ENCODE results near the gene LYST. TPM values are rescaled to one million over a fixed set of nuclear protein-coding genes. Genes with fewer than 3 reads are reported as not detected.
"Not testable (repeated sequence)": the region's sequence is repeated elsewhere in the genome, so short reads cannot be mapped to it uniquely, and the experiment has no call there.

The LYST gene
- total RNA-seq, 2 donors from 2014 or later: 10.7 to 16.2 TPM

DNA sequence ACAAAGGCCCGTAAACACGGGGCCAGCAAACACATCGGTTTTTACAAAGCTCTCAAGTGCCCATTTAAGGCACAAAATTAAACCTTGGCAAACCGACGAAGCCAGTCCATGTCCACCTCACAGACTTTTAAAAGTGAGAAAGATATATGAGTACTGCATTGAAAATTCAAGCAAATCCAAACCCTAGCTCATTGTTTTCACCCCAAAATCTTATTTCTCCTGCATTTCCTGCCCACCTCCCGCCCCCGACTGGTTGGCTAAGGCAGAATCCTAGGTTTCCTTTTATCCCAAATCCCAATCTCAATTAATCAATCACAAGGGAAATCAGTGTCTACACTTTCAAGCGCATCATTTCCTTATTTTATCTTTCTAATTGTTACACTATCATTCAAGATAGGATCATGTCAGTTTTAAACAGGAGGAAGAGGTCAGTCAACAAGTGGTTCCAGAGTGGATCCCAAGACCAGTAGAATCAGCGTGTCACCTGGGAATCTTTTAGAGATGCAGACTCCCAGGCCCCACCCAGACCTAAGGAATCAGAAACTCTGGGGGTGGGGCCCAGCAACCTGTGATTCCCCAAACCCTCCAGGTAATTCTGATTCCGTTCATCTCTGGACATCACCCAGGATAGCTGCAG, 215.4 kb downstream of the LYST start:
- no peak for DNase-seq
- intact Hi-C loops (cut with DNase I): no loop called here
- ATAC-seq: no peak

DNA sequence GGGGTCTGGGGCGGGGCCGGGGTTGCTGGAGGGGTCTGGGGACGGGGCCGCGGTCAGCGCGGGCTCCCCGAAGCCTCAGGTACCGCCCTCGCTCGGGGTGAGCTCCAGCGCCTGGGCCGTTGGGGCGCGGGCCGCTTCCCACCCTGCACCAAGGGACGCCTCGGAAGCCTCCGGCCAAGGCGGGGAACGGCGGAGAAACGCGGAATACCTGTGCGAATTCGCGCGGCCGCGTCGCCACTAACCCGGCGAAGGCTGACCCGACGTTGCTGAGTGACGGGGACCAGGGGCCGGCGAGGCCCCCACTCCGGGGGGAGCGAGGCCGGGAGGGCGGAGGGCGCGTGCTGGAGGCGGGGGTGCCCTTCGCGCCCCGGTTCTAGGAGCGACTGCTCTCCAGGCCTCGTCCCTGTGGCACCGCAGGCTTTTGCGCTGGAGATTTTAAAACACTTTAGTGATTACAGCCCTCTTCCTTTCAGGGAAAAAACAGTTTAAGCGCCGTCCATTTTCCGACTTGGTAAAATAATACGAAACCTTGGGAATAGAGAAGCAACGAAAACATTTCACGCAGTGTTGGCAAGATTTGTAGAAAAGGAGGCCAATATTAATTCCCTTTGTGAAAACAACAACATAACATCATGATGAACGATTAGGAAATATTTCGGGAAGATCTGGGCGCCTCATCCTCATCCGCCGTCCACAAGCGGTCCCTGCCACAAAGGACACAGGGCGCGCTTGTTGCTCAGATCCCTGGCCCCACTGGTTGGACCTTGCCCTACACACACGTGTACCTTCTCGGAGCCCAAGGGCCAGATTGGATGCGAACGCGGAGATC, 216.2 kb downstream of the LYST start:
- intact Hi-C loops (cut with DNase I): no loop called here
- ATAC-seq: peak; percentile 16 to 36
- no peak for DNase-seq

DNA sequence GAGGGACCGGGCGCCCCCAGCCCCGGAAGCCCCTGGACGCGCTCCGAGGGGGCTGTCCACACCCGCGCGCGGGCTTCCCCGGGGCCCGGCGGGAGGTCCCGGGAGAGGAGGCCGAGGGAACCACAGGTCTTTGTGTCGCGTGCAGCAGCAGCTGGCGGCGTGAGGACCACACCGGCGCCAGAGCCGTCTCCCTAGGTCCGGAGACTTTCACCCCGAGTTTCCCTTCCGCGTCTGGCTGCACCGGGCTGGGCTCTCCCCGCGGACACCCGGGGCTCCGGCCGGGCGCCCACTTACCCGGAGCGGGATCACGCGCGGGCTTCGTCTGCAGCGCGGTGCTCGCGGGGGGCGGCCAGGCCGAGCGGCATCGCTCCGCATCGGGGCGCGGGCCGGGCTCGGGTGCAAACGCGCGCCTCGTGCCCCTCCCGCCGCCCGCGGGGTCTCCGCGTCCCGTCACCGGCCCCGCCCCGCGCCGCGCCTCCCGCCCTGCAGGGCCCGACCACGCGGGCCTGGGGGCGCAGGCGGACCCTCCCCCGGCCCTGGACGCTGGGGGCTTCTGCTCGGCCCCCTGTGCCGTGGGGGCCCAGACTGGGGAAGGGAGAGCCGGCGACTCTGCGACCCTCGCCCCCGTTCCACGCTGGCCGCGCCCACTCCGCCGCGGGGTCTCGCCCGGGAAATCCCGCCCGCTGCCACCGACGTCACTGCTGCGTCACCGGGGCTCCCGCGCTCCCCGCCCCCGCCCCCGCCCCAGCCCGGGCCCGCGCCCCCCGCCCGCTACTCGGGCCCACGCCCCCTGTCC, 217.1 kb downstream of the LYST start, which contains the start of gene GNG4:
GNG4 (minus strand) TSS at position 417 of the 796 bp plus-strand sequence. CDS start 65,946 bp downstream, outside the sequence.
- DNase-seq (peak; percentile 27), ATAC-seq (peak; percentile 42 to 44)
- intact Hi-C loops (cut with DNase I): loop anchor here in 1 of 2 donors (5.0 kb wide), 1 partner anchor 48 kb away; no protein-coding TSS in a partner anchor

DNA sequence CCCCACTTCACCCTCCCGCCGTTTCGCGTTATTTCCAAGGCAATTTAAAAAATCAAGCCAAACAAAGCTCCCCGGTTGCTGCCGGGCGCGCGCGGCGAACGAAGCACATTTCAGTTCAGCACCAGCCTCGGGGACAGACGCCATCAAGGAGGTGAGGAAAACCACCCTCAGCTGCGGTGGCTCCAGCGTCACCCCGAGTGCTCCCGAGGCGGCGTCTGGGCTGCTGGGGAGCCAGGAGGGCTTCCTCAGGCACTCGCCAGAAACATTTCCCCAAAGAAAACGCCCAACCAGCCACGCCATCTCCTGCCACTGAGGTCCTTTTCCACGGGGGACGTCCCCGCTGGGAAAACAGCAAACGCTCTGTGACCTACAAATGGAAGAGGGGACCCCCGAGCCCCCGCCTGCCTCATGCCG, 217.7 kb downstream of the LYST start:
- ATAC-seq (peak; percentile 82 to 92), DNase-seq (peak; percentile 62)
- intact Hi-C loops (cut with DNase I): loop anchor here in 1 of 2 donors (5.0 kb wide), 1 partner anchor 48 kb away; no protein-coding TSS in a partner anchor

DNA sequence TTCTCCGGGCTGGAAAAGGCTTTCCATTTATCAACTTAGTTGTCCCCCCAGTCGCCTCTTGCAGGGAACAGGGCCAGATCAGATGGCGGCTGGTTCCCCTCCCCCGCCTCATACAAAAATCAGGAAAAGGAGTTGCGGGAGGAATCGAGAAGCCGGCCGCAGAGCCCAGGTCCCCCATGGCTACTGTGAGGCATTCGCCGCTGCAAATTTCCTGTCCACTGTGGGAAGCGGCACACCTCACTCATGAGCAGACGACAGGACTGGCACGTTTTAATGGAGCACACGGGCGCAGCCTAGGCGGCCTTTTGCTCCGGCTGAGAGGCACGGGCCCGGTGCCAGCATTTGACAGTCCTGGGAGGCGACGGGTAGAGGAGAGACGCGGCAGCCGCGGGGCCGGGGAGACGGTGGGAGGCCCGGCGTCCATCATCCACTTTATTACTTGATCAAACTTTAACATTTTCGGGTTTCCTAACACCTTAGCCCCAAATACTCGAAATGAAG, 218.2 kb downstream of the LYST start:
- intact Hi-C loops (cut with DNase I): loop anchor here in 1 of 2 donors (5.0 kb wide), 1 partner anchor 49 kb away; no protein-coding TSS in a partner anchor
- DNase-seq: no peak

DNA sequence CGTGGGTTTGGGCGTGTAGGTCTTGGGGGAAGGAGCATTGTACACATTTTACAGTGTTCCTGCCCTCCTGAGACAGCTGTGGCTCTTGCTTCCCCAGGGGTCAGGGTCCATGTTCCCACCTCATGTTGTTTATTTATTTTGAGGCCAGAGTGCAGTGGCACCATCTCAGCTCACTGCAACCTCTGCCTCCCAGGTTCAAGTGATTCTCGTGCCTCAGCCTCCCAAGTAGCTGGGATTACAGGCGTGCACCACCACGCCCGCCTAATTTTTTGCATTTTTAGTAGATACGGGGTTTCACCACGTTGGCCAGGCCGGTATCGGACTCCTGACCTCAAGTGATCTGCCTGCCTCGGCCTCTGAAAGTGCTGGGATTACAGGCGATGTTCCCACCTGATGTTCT, 219.2 kb downstream of the LYST start:
- not testable (repeated sequence) for DNase-seq, ATAC-seq
- intact Hi-C loops (cut with DNase I): loop anchor here in 1 of 2 donors (5.0 kb wide), 1 partner anchor 50 kb away; no protein-coding TSS in a partner anchor

More for the DNA sequence above, 218.2 kb downstream of the LYST start:
- ATAC-seq: peak; percentile 19 to 36

DNA sequence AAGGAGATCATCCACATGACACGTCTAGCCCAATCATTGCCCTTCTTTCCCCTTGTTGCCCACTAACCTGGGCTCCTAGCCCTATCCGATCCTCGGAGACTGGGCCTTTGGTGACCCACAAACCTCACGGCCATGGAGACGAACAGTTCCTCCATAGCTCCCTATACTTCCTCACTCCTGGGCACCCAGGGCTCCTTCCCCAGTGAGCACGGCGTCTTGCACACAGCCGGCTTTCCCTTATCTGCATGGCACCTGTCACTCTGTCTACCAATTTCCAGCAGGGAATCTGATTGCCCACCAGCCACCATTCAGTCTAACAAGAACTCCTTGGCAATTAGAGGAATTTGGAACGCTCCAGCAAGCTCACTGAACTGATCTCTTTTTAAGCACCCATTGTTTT, 220.2 kb downstream of the LYST start:
- ATAC-seq: no peak

DNA sequence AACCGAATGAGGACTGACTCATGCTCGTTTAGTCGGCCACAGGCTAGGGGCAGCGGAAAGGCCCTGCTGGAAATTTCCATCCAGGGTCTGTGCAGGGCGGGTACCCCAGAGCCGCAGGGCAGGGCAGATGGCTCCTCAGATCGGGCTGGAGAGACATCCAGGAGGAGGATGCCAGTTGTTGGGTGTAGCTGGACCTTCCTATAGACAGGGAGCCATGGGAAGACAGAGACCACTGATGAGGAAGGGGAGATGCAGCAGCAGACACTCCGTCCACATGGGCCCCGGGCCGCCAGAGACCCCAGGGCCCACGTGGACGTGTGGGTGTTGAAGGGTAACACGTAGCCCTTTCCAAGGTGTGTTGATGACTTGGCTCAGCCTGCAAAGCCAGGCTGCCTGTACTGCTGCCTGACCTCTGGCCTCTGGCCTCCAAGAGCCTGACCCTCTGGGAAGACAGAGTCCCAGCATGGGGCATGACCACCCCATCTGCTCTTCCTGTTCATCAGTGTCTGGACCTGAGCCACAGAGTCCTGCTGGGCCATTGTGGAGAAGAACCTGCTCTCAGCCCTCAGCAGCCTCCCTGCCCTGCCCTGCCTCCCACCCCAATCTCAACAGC, 221.9 kb downstream of the LYST start:
- ATAC-seq: no peak
- no peak for DNase-seq
- intact Hi-C loops (cut with DNase I): loop anchor here in 1 of 2 donors (5.0 kb wide), 1 partner anchor 53 kb away; no protein-coding TSS in a partner anchor

More for the DNA sequence above, 220.2 kb downstream of the LYST start:
- intact Hi-C loops (cut with DNase I): loop anchor here in 1 of 2 donors (5.0 kb wide), 1 partner anchor 51 kb away; no protein-coding TSS in a partner anchor
- no peak for DNase-seq

DNA sequence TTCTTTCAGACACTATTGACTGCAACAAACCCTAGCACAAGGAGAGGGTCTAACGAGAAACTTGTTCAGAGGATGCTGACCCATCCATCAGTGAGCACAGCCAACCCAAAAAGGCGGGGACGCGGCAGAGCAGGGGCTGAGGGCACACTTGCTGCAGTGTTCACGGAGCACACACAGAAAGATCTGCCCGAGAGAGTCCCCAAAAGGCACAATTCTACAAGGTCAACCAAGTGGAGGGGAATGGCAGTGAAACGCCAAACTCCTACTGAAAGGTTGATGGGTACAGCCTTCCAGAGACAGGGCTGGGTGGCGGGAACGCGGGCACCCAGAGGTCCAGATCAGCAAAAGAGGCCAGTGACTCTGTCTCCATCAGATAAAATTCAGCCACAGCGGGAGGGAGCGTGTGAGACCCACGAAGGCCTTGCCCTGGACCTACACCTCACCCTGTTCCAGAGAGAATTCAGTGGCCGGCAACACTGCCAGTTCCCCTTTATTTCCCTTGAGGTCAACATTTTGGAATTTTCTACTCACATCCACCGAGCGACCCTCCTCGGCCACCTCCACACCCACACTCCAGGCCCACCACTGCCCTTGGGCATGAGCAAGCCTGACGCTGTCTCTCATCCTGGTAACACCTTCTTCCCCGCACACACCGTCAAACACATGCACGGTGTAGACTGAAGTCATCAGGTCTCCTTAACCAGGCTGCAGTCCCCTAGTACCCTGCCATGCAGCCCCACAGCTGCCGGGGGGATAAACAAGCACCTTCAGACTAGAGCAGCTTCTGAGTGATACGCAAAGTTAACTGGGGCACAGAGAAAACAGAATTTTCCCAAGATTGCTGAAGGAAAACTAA, 222.6 kb downstream of the LYST start:
- DNase-seq (no peak), ATAC-seq (no peak)
- intact Hi-C loops (cut with DNase I): no loop called here

DNA sequence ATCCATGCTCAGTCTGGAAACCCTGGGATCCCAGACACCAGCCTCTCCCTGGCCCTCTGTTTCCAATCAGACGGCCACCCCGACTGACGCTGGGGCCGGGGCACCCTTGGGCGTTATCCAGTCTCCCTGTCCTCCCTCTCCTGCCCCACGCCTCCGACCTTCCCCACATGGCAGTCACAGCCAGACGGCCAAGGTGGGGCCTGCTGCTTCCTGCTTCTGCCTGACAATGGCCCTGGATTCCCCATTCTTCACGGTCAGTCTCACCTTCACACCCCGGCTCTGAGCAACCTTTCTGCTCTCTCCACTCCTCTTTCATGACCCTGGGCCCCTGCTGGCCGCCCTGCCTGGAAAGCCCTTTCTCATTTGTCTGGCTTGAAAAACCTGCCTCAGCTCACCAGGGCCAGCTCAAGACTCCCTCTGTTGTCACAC, 223.7 kb downstream of the LYST start:
- ATAC-seq: no peak
- intact Hi-C loops (cut with DNase I): no loop called here

DNA sequence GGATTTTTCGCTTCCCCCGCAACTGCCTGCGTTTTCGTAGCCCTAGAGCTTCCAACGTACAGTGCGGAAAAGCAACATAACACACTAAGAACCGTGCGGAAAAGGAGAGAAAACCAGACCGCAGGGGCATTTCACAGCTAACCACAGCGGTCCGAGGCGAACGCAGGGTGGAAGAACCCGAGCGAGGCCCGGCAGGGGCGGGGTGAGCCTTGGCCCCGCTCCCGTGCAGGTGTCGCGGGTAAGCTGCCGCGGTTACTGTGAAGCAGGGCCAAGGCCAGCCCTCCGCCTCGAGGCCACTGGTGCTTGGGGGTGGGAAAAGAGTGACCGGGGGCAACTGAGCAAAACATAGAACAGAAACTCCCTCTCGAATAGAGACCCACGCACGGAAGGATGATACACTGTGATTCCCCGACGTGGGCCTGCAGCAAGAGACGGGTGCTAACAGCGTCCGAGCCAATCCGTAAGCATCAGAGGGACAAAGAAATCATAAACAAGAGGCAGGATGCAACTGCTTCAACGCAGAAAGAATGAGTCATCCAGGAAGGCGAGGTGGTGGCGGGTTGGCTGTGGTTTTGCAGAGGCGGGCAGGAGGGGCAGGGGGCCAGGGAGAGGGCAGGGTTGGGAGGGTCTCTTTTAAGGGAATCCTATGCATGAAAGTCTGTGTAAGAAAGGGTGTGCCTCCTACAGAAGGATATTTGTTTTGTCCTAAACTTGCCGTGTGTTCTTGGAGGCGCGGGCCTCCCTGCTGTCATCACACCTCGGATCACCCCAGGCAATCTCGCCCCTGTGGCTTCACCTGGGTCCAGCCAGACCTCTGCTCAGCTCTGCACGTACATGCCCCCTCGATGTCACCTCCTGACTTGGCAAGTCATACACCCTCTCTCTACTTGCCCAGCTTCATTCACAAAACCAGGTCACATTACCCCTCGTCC, 224.4 kb downstream of the LYST start:
- intact Hi-C loops (cut with DNase I): no loop called here
- DNase-seq (no peak), ATAC-seq (no peak)

More for the DNA sequence above, 223.7 kb downstream of the LYST start:
- no peak for DNase-seq

DNA sequence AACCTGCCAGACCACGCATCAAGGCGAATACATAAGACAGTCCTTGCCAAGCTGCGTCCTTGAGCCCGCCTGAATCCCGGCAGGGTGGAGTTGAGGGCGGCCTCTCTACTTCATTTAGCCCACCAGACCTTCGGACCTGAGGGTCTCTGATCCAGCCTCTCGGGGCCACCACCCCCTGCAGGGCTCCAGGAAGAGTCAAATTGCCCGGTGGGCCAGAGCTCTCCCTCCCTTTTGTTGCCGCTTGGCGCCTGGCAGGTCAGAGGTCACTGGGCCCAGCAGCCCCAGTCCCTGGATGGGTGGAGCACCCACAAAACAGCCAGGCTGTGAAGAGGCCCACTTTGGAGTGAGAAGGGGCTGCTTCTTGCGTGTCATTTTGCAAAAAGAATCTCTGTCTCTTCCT, 226.1 kb downstream of the LYST start:
- intact Hi-C loops (cut with DNase I): no loop called here
- ATAC-seq (no peak), DNase-seq (no peak)

DNA sequence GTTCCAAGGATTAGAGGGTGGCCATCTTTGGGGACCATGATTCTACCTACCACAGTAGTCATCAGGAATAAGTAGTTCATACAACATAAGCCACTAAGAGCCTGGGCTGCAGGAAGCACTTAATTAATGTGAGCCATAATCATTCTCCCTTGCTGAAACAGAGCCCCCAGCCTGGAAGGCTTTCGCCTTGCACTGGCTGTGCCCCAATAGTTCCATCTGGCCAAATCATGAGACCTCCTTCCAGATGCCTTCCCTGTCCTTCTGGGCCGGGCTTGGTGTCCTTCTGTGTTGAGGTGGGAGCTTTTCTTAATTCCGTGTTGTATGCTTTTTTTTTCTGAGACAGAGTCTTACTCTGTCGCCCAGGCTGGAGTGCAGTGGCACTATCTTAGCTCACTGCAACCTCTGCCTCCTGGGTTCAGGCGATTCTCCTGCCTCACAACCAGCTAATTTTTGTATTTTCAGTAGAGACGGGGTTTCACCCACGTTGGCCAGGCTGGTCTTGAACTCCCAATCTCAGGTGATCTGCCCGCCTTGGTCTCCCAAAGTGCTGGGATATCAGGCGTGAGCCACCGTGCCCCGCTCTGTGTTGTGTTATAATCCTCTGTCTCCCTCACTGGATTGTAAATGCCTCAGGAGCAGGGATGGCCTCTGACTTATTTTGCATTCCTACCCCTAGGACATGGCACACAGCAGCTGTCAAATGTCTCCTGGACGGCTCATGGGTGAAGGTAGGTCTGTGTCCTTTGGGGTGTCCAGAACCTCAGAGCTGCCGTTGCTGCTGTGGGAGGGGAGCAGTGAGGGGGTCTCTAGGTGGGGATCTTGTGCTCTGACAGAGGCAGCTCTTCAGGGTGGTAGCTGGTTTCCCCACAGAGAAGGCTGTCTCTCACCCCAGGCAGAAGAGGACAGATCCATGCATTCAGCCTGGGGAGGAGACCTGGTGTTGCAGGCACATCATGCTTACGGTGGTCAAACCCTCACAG, 227.2 kb downstream of the LYST start:
- intact Hi-C loops (cut with DNase I): no loop called here
- ATAC-seq (no peak), DNase-seq (no peak)

DNA sequence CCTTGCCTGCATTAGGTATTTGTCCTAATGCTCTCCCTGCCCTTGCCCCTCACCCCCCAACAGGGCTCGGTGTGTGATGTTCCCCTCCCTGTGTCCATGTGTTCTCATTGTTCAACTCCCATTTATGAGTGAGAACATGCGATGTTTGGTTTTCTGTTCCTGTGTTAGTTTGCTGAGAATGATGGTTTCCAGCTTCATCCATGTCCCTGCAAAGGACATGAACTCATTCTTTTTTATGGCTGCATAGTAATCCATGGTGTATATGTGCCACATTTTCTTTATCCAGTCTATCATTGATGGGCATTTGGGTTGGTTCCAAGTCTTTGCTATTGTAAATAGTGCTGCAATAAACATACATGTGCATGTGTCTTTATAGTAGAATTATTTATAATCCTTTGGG, 228.1 kb downstream of the LYST start:
- ATAC-seq; DNase-seq; intact Hi-C loops (cut with DNase I): not testable (repeated sequence)

Data from left cardiac atrium (tissue), 4 donors.